ENCODE measurements around the gene FICD. TPM values are rescaled to one million over a fixed set of nuclear protein-coding genes. Genes with fewer than 3 reads are reported as not detected.

Gene FICD
- 1 to 10 TPM; 1.6 to 4.0 (median 2.1) TPM for total RNA-seq

GRCh38 chr12:108514973-108515814, at the start of gene FICD:
Gene FICD, plus strand, starts transcription at chr12:108515277. Its CDS starts 1,696 bp downstream, at chr12:108516973.
- peak; percentile 94 for DNase-seq
- H3K9me3 ChIP-seq = no peaks in the 10 kb centered on the region
- TF ChIP-seq, protein P1, sequence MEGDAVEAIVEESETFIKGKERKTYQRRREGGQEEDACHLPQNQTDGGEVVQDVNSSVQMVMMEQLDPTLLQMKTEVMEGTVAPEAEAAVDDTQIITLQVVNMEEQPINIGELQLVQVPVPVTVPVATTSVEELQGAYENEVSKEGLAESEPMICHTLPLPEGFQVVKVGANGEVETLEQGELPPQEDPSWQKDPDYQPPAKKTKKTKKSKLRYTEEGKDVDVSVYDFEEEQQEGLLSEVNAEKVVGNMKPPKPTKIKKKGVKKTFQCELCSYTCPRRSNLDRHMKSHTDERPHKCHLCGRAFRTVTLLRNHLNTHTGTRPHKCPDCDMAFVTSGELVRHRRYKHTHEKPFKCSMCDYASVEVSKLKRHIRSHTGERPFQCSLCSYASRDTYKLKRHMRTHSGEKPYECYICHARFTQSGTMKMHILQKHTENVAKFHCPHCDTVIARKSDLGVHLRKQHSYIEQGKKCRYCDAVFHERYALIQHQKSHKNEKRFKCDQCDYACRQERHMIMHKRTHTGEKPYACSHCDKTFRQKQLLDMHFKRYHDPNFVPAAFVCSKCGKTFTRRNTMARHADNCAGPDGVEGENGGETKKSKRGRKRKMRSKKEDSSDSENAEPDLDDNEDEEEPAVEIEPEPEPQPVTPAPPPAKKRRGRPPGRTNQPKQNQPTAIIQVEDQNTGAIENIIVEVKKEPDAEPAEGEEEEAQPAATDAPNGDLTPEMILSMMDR (IDR thresholded peaks at IDR 0.05) = peak in 1 of 6 experiments; percentile 22
- peak in 1 of 4 donors; percentile 31 for TF ChIP-seq POLR2A (IDR thresholded peaks at IDR 0.05)
- H3K36me3 ChIP-seq = peaks cover 7 to 31% (median 17%) of the 10 kb centered on the region in 3 donors
- 1% methylated on average over 18 to 23 of the region's 67 CpGs for WGBS, 2 donors
- intact Hi-C loops (cut with DNase I) = no loop called here
- H3K27me3 ChIP-seq = no peaks in the 10 kb centered on the region
- H3K27ac ChIP-seq = peak within 1 kb of the TSS; percentile 76 to 79 (median 78)
- peak within 1 kb of the TSS; percentile 59 to 83 (median 67) for H3K4me3 ChIP-seq
- H3K4me1 ChIP-seq = peaks cover 17 to 34% (median 19%) of the 10 kb centered on the region in 3 donors

GRCh38 chr12:108465417-108465816, 49.7 kb upstream of the FICD start:
- intact Hi-C loops (cut with DNase I) = no loop called here
- TF ChIP-seq, protein P1 (IDR thresholded peaks at IDR 0.05) = no peak
- no peak for TF ChIP-seq POLR2A (IDR thresholded peaks at IDR 0.05)
- H3K36me3 ChIP-seq = no peaks in the 10 kb centered on the region
- no peak overlapping the region for H3K4me3 ChIP-seq
- no peaks in the 10 kb centered on the region for H3K9me3 ChIP-seq
- H3K27ac ChIP-seq = no peak overlapping the region
- peaks cover 0 to 74% (median 0%) of the 10 kb centered on the region in 4 donors for H3K27me3 ChIP-seq
- no peak for DNase-seq
- WGBS, 2 donors = 51 to 60% methylated on average over 3 of the region's 3 CpGs
- no peaks in the 10 kb centered on the region for H3K4me1 ChIP-seq

DNA sequence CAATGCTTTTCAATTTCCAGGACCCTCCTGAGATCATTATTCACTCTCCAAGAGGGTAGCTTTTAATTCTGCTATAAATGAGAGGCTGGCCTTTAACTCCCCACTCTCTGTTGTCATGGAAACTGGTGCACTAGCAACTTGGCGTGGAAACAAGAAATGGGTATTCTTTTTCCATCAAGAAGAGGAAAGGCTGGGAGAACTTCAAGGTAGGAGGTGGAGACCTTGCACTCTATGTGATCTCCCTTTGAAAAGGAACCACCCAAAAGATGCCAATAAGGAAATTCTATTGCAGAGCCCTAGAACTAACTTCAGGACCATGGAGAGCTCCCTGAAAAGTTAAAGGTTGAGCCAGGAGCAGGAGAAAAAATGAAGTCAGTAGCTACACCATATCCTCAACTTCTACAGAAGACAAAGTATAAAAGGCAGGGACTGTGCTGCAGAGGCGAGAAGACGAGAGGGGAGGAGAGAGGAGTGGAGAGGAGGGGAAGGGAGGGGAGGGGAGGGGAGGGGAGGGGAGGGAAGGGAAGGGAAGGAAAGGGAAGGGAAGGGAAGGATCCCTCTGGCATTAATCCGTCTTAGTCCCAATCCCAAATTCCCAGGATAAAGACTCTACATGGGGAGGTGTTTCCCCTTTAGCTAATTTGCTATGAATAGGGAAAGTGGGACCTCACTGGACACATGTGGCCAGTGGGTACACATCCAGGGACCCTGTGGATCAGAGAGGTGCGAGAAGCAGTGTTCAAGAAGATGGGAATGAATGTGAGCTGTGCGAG, 46.7 kb upstream of the FICD start:
- intact Hi-C loops (cut with DNase I) = no loop called here
- Histone ChIP-seq H3K4me1 (no peaks in the 10 kb centered on the region), H3K27ac (no peak overlapping the region), H3K27me3 (peaks cover 0 to 53% (median 0%) of the 10 kb centered on the region in 4 donors), H3K4me3 (no peak overlapping the region), H3K36me3 (no peaks in the 10 kb centered on the region), H3K9me3 (no peaks in the 10 kb centered on the region)
- no peak for TF ChIP-seq POLR2A (IDR thresholded peaks at IDR 0.05)
- TF ChIP-seq, protein P1 (IDR thresholded peaks at IDR 0.05) = no peak
- 40 to 53% methylated on average over 5 to 6 of the region's 6 CpGs for WGBS, 2 donors
- no peak for DNase-seq

DNA sequence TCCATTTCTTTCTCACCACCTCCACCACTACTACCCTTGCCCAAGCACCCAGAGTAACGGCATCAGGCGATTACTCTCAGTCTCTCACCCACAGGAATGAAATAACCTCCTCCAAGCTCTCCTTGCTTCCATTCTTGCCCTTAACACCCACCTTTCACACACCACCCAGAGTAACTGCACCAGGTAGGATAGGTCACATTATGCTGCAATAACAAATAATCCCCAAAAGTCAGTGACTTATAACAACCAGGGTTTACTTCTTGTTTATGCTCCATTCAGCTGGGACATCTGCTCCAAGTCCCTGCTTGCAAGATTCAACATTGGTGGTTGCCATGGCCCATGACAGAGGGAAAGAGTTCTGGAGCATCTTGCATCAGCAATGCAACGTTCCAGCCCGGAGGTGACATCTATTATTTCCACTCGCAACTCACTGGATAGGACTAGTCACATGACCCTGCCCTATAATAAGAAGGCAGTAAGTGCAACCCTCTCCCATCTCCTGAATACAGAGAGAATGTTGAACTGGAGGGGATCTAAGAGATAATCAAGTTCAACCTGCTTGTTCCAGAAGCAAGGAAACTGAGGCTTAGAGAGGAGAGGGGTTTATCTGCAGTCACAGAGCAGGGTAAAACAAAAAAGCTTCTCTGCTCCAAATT, 41.5 kb upstream of the FICD start:
- TF ChIP-seq, protein P1 (IDR thresholded peaks at IDR 0.05) = no peak
- no peak overlapping the region for H3K27ac ChIP-seq
- intact Hi-C loops (cut with DNase I) = no loop called here
- H3K27me3 ChIP-seq = peaks cover 0 to 25% (median 0%) of the 10 kb centered on the region in 4 donors
- H3K4me3 ChIP-seq = no peak overlapping the region
- 72 to 76% methylated on average over 4 to 5 of the region's 5 CpGs for WGBS, 2 donors
- no peaks in the 10 kb centered on the region for H3K4me1 ChIP-seq
- DNase-seq = no peak
- H3K9me3 ChIP-seq = no peaks in the 10 kb centered on the region
- H3K36me3 ChIP-seq = no peaks in the 10 kb centered on the region
